HFF-Myc (cell line): Measurements from ENCODE around the gene OR10AD1.

Experiments
- DNase-seq: peaks from one replicate; pipeline ENCODE4 v3.0.0-alpha.2; 2011; ENCODE audit warnings: low read depth; ENCODE audit errors: extremely low read depth
- H3K4me3 ChIP-seq: replicated peaks from 2 replicates; pipeline ENCODE4 v1.5.1; 2011; ENCODE audit warnings: low read depth, mild to moderate bottlenecking, control low read depth, low read length
- TF ChIP-seq, protein P1 (sequence below): IDR thresholded peaks from 2 replicates; pipeline ENCODE4 v1.5.1; 2012; ENCODE audit warnings: mild to moderate bottlenecking, low read depth, low read length, control low read depth; ENCODE audit errors: missing control alignments

Gene OR10AD1

DNA sequence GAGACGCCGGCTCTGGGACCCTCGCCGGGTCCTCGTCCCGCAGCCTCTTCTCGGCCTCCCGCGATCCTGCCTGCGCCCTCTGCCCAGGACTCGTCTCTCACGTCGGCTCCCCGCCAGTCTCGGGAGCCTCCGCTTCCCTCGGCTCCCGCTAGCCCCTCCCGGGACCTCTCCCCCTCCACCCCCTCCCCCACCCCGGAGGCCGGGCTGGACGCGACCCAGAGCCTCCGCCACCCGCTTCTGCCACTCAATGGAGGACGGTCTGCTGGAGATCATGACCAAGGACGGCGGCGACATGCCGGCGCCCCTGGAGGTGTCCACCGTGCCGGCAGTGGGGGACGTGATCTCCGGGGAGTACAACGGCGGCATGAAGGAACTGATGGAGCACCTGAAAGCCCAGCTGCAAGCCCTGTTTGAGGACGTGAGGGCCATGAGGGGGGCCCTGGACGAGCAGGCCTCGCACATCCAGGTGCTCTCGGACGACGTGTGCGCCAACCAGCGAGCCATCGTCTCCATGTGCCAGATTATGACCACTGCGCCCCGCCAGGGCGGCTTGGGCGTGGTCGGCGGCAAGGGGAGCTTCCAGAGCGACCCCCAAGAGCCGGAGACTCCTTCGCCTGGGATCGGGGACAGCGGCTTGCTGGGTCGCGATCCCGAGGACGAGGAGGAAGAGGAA, 19.1 kb downstream of the OR10AD1 start:
- DNase-seq: no peak
- TF ChIP-seq, protein P1, sequence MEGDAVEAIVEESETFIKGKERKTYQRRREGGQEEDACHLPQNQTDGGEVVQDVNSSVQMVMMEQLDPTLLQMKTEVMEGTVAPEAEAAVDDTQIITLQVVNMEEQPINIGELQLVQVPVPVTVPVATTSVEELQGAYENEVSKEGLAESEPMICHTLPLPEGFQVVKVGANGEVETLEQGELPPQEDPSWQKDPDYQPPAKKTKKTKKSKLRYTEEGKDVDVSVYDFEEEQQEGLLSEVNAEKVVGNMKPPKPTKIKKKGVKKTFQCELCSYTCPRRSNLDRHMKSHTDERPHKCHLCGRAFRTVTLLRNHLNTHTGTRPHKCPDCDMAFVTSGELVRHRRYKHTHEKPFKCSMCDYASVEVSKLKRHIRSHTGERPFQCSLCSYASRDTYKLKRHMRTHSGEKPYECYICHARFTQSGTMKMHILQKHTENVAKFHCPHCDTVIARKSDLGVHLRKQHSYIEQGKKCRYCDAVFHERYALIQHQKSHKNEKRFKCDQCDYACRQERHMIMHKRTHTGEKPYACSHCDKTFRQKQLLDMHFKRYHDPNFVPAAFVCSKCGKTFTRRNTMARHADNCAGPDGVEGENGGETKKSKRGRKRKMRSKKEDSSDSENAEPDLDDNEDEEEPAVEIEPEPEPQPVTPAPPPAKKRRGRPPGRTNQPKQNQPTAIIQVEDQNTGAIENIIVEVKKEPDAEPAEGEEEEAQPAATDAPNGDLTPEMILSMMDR: no peak
- H3K4me3 ChIP-seq: peak overlapping the region; percentile 56

DNA sequence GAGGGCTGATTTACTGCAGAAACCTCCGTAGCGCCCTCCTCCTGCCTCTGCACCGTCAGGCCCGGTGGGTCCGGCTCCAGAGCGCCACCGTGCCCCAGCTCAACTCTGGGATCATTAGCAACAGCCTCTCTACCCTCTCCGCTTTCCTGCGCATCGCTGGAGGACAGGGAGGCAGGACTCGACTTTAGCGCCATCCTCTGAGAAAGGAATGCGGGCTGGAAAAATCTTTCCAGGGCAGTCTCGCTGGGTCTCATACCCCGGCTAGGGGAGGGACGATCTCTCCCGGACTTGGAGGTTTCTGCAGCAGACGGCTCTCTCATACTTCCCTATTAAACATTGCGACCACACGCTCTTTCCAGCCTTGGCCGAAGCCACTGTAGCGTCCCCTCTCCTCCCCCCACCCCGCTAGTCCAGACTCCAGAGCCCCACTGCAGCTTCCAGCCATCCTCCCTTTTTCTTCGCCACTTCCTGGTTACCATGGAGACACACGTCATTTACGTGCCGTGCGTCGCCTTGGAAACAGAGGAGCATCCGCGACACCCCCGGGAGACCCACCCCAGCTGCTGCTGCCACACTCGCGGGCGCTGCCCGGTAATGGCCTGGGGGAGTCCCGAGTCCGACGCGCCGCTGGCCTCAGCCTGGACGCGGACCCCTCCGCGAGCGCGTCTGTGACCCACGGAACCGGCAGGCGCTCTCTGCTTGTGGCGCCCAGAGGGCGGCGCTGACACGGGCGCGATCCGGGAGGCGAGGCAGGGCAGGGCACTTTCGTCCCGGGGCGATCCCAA, 19.8 kb downstream of the OR10AD1 start, which contains the start of gene CCDC184:
Gene CCDC184 (plus strand): TSS at position 554 of the 785 bp plus-strand sequence. CDS start 479 bp downstream, outside the sequence.
- TF ChIP-seq, protein P1: peak; percentile 25
- peak; percentile 63 for DNase-seq
- H3K4me3 ChIP-seq: peak within 1 kb of the TSS; percentile 56

DNA sequence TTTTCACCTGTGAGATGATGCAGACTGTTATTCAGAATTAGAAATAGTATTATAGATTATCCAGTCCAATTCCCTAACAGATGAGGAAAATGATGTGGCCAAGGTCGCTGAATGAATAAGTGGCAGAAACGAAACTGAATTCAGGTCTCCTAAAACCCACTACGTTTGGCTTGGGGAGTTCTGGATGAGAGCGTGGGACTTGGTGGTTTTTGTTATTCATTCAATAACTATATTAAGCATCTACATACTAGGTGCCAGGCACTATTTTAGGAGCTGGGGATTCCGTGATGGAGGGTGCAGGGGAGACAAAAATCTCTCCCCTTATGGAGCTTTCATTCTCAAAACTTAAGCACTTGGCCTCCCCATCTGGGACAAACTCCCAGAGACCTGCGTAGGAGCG, 20.5 kb downstream of the OR10AD1 start:
- DNase-seq: no peak
- TF ChIP-seq, protein P1: no peak
- H3K4me3 ChIP-seq: peak overlapping the region; percentile 56

DNA sequence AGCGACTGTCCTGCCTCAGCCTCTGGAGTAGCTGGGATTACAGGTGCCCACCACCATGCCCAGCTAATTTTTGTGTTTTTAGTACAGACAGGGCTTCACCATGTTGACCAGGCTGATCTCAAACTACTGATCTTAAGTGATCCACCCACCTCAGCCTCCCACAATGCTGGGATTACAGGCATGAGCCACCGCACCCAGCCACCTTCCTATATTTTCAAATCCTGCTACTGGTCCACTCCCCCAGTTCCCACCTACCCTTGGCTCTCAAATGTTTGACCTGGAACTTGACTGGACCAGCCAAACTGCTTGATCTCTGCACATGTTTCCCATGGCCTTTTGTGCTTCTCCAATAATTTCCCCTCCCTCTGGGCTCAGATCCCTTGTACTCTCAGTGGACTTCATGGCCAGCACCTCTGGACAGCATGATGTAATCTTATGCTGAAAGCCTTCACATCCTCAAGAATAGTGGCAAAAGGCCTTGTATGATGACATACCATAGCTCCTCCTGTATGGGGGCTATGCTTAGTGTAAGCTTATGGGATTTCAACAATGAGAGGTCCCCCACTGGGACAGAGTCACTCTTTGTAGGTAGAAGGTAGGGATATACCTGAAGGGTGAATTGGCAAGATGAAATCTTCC, 22.1 kb downstream of the OR10AD1 start:
- DNase-seq: no peak
- TF ChIP-seq, protein P1: no peak
- H3K4me3 ChIP-seq: no peak overlapping the region

DNA sequence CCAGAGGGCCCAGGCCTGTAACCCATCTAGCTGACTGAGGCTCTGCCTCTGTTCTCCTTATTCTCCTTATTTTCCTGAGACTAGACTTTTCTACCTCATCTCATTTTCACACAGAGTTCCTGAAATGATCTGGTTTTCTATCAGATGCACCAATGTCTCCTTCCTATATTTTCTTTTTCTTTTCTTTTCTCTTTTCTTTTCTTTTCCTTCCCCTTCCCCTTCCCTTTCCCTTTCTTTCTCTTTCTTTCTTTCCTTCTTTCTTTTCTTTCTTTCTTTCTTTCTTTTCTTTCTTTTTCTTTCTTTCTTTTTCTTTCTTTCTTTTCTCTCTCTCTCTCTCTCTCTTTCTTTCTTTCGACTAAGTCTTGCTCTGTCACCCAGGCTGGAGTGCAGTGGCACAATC, 22.7 kb downstream of the OR10AD1 start:
- TF ChIP-seq, protein P1: no peak
- no peak overlapping the region for H3K4me3 ChIP-seq
- DNase-seq: no peak

DNA sequence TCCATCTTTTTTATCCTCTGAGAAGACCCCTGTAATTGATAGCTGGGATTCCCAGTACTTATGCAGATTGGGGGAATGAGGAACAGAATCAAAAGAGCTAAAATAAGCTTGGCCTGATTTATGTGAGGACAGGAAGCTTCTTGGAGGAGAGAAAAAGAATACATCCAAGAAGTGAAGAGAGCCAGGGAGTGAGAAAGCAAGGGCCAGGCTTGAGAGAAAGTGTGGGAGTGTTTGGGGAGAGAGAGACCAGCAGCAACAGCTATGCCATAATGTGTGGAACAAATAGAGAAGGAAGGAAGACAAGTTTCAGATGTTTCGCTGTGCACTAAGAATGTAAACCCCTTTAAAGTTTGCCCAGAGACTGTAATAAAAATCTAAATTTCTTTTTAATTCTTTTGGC, 23.6 kb downstream of the OR10AD1 start:
- no peak for DNase-seq
- no peak overlapping the region for H3K4me3 ChIP-seq
- TF ChIP-seq, protein P1: no peak
